CD4-positive, CD25-positive, alpha-beta regulatory T cell (primary cell): ENCODE measurements around the gene SLC25A52. TPM values are rescaled to one million over a fixed set of nuclear protein-coding genes. Genes with fewer than 3 reads are reported as not detected.
A peak's percentile ranks its signal among the peaks of the same experiment; 100 is the strongest.

Source experiments
- ATAC-seq, 2 donors: fragments of 150-1000 bp; cut with Tn5 transposase; one replicate each; pipeline ENCODE4 v1.10.0; 2021; ENCODE audit warnings: low read depth in 2 of 2, moderate number of reproducible peaks in 2 of 2, moderate library complexity in 1 of 2
- DNase-seq, 3 donors: peaks; one replicate each; pipeline versions ENCODE4 v3.0.0 to v3.0.0-alpha.2; 2012 to 2022; ENCODE audit warnings: mixed read lengths in 1 of 3
- H3K27ac ChIP-seq: one replicate; pipeline ENCODE4 v1.7.0; 2013; ENCODE audit warnings: mild to moderate bottlenecking, low read length; ENCODE audit not compliant: insufficient read depth, poor library complexity, severe bottlenecking
- H3K27me3 ChIP-seq: one replicate; pipeline ENCODE4 v1.7.0; 2013; ENCODE audit warnings: low read length; ENCODE audit not compliant: control insufficient read depth, insufficient read depth
- H3K36me3 ChIP-seq: one replicate; pipeline ENCODE4 v1.7.0; 2013; ENCODE audit warnings: mild to moderate bottlenecking, low read length, moderate library complexity; ENCODE audit not compliant: control insufficient read depth, insufficient read depth
- H3K4me1 ChIP-seq: 2 replicates; pipeline ENCODE4 v1.7.0; 2013; ENCODE audit warnings: mild to moderate bottlenecking, low read length; ENCODE audit not compliant: insufficient read depth, control insufficient read depth, poor library complexity, severe bottlenecking
- H3K4me3 ChIP-seq: one replicate; pipeline ENCODE4 v1.7.0; 2013; ENCODE audit warnings: low read depth, mild to moderate bottlenecking, low read length, moderate library complexity
- H3K9me3 ChIP-seq, 2 experiments: 1 replicate in 1 of 2; 2 replicates in 1 of 2; pipeline ENCODE4 v1.7.0; 2013; ENCODE audit warnings: low read length in 2 of 2, mild to moderate bottlenecking in 1 of 2, moderate library complexity in 1 of 2; ENCODE audit not compliant: control insufficient read depth in 2 of 2
- H3K27ac Mint-ChIP-seq, 3 donors: one replicate each; pipeline ENCODE4 v1.8.0; 2020 to 2022; ENCODE audit warnings: mild to moderate bottlenecking in 3 of 3, mixed read lengths in 3 of 3, moderate library complexity in 2 of 3
- H3K27me3 Mint-ChIP-seq: one replicate; pipeline ENCODE4 v1.8.0; 2022; ENCODE audit warnings: mild to moderate bottlenecking, mixed read lengths
- H3K36me3 Mint-ChIP-seq: one replicate; pipeline ENCODE4 v1.8.0; 2020; ENCODE audit warnings: mixed read lengths
- H3K4me1 Mint-ChIP-seq, 4 donors: one replicate each; pipeline ENCODE4 v1.8.0; 2020 to 2022; ENCODE audit warnings: mixed read lengths in 4 of 4, mild to moderate bottlenecking in 1 of 4
- H3K4me3 Mint-ChIP-seq, 4 donors: one replicate each; pipeline ENCODE4 v1.8.0; 2020 to 2022; ENCODE audit warnings: mild to moderate bottlenecking in 4 of 4, mixed read lengths in 4 of 4, moderate library complexity in 3 of 4
- H3K9me3 Mint-ChIP-seq, 7 donors: one replicate each; pipeline ENCODE4 v1.8.0; 2020 to 2022; ENCODE audit warnings: mixed read lengths in 7 of 7, mild to moderate bottlenecking in 3 of 7, moderate library complexity in 2 of 7
- polyA plus RNA-seq, 4 donors: library from polyadenylated mRNA; unstranded; fragments of 300-500 nt; fragmentation: Illumina TruSeq; gene quantifications; one replicate each; pipeline ENCODE4 v1.2.3, GENCODE V29; 2021
- total RNA-seq: library from RNA; stranded (reverse); gene quantifications from one replicate; pipeline ENCODE4 v1.2.3, GENCODE V29; 2022

The SLC25A52 gene
- total and polyA plus RNA-seq, 5 donors from 2014 or later: not detected

- peaks cover 11% of the 10 kb centered on the region for H3K27me3 Mint-ChIP-seq
- H3K36me3 ChIP-seq: no peaks in the 10 kb centered on the region
- peaks cover 0 to 2% (median 0%) of the 10 kb centered on the region in 7 donors for H3K9me3 Mint-ChIP-seq
- H3K36me3 Mint-ChIP-seq: no peaks in the 10 kb centered on the region
- no peak overlapping the region for H3K4me3 ChIP-seq
- peak overlapping the region in 1 of 3 donors; percentile 39 for H3K27ac Mint-ChIP-seq
- no peaks in the 10 kb centered on the region for H3K9me3 ChIP-seq
- ATAC-seq (no peak), DNase-seq (no peak)
- no peaks in the 10 kb centered on the region for H3K4me1 Mint-ChIP-seq
- no peaks in the 10 kb centered on the region for H3K4me1 ChIP-seq
- H3K27me3 ChIP-seq: no peaks in the 10 kb centered on the region
- no peak overlapping the region for H3K27ac ChIP-seq
- no peak overlapping the region for H3K4me3 Mint-ChIP-seq
Observed at GRCh38 chr18:31791817-31792579, 31.3 kb upstream of the SLC25A52 start.

- H3K4me3 ChIP-seq: no peak overlapping the region
- H3K27me3 ChIP-seq: no peaks in the 10 kb centered on the region
- no peak overlapping the region for H3K27ac ChIP-seq
- no peaks in the 10 kb centered on the region for H3K36me3 Mint-ChIP-seq
- H3K9me3 ChIP-seq: no peaks in the 10 kb centered on the region
- no peaks in the 10 kb centered on the region for H3K4me1 ChIP-seq
- peaks cover 0 to 2% (median 0%) of the 10 kb centered on the region in 7 donors for H3K9me3 Mint-ChIP-seq
- H3K4me1 Mint-ChIP-seq: no peaks in the 10 kb centered on the region
- no peaks in the 10 kb centered on the region for H3K36me3 ChIP-seq
- no peak overlapping the region for H3K4me3 Mint-ChIP-seq
- H3K27me3 Mint-ChIP-seq: peaks cover 6% of the 10 kb centered on the region
- ATAC-seq (no peak), DNase-seq (no peak)
- H3K27ac Mint-ChIP-seq: no peak overlapping the region
Observed at GRCh38 chr18:31789409-31789808, 28.7 kb upstream of the SLC25A52 start.

- no peak overlapping the region for H3K27ac ChIP-seq
- no peaks in the 10 kb centered on the region for H3K36me3 Mint-ChIP-seq
- H3K27me3 ChIP-seq: peaks cover 4% of the 10 kb centered on the region
- no peaks in the 10 kb centered on the region for H3K36me3 ChIP-seq
- H3K27me3 Mint-ChIP-seq: peaks cover 8% of the 10 kb centered on the region
- H3K4me1 ChIP-seq: no peaks in the 10 kb centered on the region
- DNase-seq (no peak), ATAC-seq (no peak)
- H3K27ac Mint-ChIP-seq: no peak overlapping the region
- H3K4me3 Mint-ChIP-seq: no peak overlapping the region
- H3K4me1 Mint-ChIP-seq: no peaks in the 10 kb centered on the region
- H3K9me3 ChIP-seq: peaks cover 11 to 16% of the 10 kb centered on the region in 2 experiments
- H3K9me3 Mint-ChIP-seq: peaks cover 0 to 19% (median 8%) of the 10 kb centered on the region in 7 donors
- no peak overlapping the region for H3K4me3 ChIP-seq
Observed at GRCh38 chr18:31783059-31783458, 22.4 kb upstream of the SLC25A52 start.

GRCh38 chr18:31778391-31778950 lies 17.8 kb upstream of the SLC25A52 start:
- Histone ChIP-seq H3K27me3 (peaks cover 4% of the 10 kb centered on the region), H3K4me1 (no peaks in the 10 kb centered on the region), H3K9me3 (peaks cover 14 to 20% of the 10 kb centered on the region in 2 experiments), H3K4me3 (no peak overlapping the region), H3K36me3 (no peaks in the 10 kb centered on the region), H3K27ac (no peak overlapping the region)
- H3K36me3 Mint-ChIP-seq: no peaks in the 10 kb centered on the region
- ATAC-seq (no peak), DNase-seq (no peak)
- H3K4me1 Mint-ChIP-seq: no peaks in the 10 kb centered on the region
- H3K9me3 Mint-ChIP-seq: peaks cover 0 to 25% (median 14%) of the 10 kb centered on the region in 7 donors
- H3K27ac Mint-ChIP-seq: no peak overlapping the region
- H3K4me3 Mint-ChIP-seq: no peak overlapping the region
- peaks cover 4% of the 10 kb centered on the region for H3K27me3 Mint-ChIP-seq

- DNase-seq: no peak
- Histone ChIP-seq H3K36me3 (no peaks in the 10 kb centered on the region), H3K27me3 (peaks cover 2% of the 10 kb centered on the region), H3K27ac (no peak overlapping the region), H3K9me3 (peaks cover 14 to 20% of the 10 kb centered on the region in 2 experiments), H3K4me1 (no peaks in the 10 kb centered on the region), H3K4me3 (no peak overlapping the region)
- no peak overlapping the region for H3K27ac Mint-ChIP-seq
- peaks cover 0 to 25% (median 14%) of the 10 kb centered on the region in 7 donors for H3K9me3 Mint-ChIP-seq
- H3K27me3 Mint-ChIP-seq: peaks cover 4% of the 10 kb centered on the region
- H3K4me1 Mint-ChIP-seq: no peaks in the 10 kb centered on the region
- no peak overlapping the region for H3K4me3 Mint-ChIP-seq
- no peaks in the 10 kb centered on the region for H3K36me3 Mint-ChIP-seq
- ATAC-seq: no peak
Observed at GRCh38 chr18:31776093-31776492, 15.4 kb upstream of the SLC25A52 start.

- H3K9me3 ChIP-seq: peaks cover 13 to 18% of the 10 kb centered on the region in 2 experiments
- H3K36me3 Mint-ChIP-seq: no peaks in the 10 kb centered on the region
- no peak overlapping the region for H3K4me3 ChIP-seq
- peaks cover 0 to 20% (median 11%) of the 10 kb centered on the region in 7 donors for H3K9me3 Mint-ChIP-seq
- no peak overlapping the region for H3K4me3 Mint-ChIP-seq
- H3K27ac Mint-ChIP-seq: no peak overlapping the region
- ATAC-seq (no peak), DNase-seq (no peak)
- H3K36me3 ChIP-seq: no peaks in the 10 kb centered on the region
- H3K27me3 ChIP-seq: no peaks in the 10 kb centered on the region
- no peak overlapping the region for H3K27ac ChIP-seq
- H3K4me1 Mint-ChIP-seq: no peaks in the 10 kb centered on the region
- H3K27me3 Mint-ChIP-seq: peaks cover 4% of the 10 kb centered on the region
- H3K4me1 ChIP-seq: no peaks in the 10 kb centered on the region
Observed at GRCh38 chr18:31774962-31775361, 14.3 kb upstream of the SLC25A52 start.

GRCh38 chr18:31774477-31774785 lies 13.8 kb upstream of the SLC25A52 start:
- H3K4me1 ChIP-seq: no peaks in the 10 kb centered on the region
- no peak for DNase-seq
- H3K27me3 ChIP-seq: no peaks in the 10 kb centered on the region
- Mint-ChIP-seq H3K27ac (no peak overlapping the region), H3K4me1 (no peaks in the 10 kb centered on the region), H3K36me3 (no peaks in the 10 kb centered on the region), H3K9me3 (peaks cover 0 to 15% (median 8%) of the 10 kb centered on the region in 7 donors), H3K4me3 (no peak overlapping the region), H3K27me3 (peaks cover 4% of the 10 kb centered on the region)
- H3K36me3 ChIP-seq: no peaks in the 10 kb centered on the region
- peaks cover 11 to 12% of the 10 kb centered on the region in 2 experiments for H3K9me3 ChIP-seq
- H3K27ac ChIP-seq: no peak overlapping the region
- no peak overlapping the region for H3K4me3 ChIP-seq
- no peak for ATAC-seq
